ENCODE data around the gene PLEKHA3. TPM values are rescaled to one million over a fixed set of nuclear protein-coding genes. Genes with fewer than 3 reads are reported as not detected.

The PLEKHA3 gene
- total and polyA plus RNA-seq, 10 of the 15 experiments (the other 5 are each of a cell fraction or from before 2014, with no cell fraction given): 1.4 to 21.1 (median 7.4) TPM

GRCh38 chr2:178455947-178456346 is 24.3 kb upstream of the PLEKHA3 start:
- Histone ChIP-seq H3K27me3 (replicated peaks in 1 of 2; ENCODE audit: control insufficient read depth in 2 of 2, insufficient read depth in 2 of 2, low read length in 1 of 2) (no peaks in the 10 kb centered on the region), H3K4me1 (ENCODE audit: control insufficient read depth, insufficient read depth, low read length) (peaks cover 2% of the 10 kb centered on the region; the same call in 1 of the 2 replicates), H3K36me3 (ENCODE audit: control insufficient read depth in 2 of 2, insufficient read depth in 2 of 2, low read length in 1 of 2) (no peaks in the 10 kb centered on the region), H3K4me2 (ENCODE audit: control insufficient read depth, insufficient read depth) (no peak overlapping the region), H3K9me3 (replicated peaks; ENCODE audit: control insufficient read depth, insufficient read depth, low read length) (no peaks in the 10 kb centered on the region), H3K9ac (ENCODE audit: control insufficient read depth, insufficient read depth, low read length) (no peak overlapping the region), H3K79me2 (ENCODE audit: control insufficient read depth, insufficient read depth, low read length) (no peaks in the 10 kb centered on the region; the same call in 1 of the 2 replicates), H4K20me1 (ENCODE audit: control insufficient read depth, insufficient read depth) (no peaks in the 10 kb centered on the region), H3K4me3 (no peak overlapping the region), H2AFZ (ENCODE audit: control insufficient read depth, low read depth, low read length) (no peak overlapping the region), H3K27ac (ENCODE audit: control insufficient read depth, insufficient read depth) (no peak overlapping the region)
- DNase-seq (ENCODE audit: low read depth, low spot score) (no peak), FAIRE-seq (no peak), ATAC-seq (no peak)
- intact Hi-C loops (cut with micrococcal nuclease; ENCODE audit: unreplicated experiment): no loop called here
- RAD21 ChIA-PET (ENCODE audit: unreplicated experiment): no interaction called here
- BruUV-seq (replicated peaks): no TSS peak
- TF ChIP-seq ATF2 (IDR thresholded peaks at IDR 0.05; ENCODE audit: low read length) (no peak), RBBP5 (conservative IDR thresholded peaks at IDR 0.05) (no peak), CBX3 (IDR thresholded peaks at IDR 0.05; ENCODE audit: borderline replicate concordance, low read depth) (no peak), CEBPB (IDR thresholded peaks at IDR 0.05; ENCODE audit: borderline replicate concordance in 1 of 2, low read depth in 2 of 2, low read length in 2 of 2) (no peak), TARDBP (IDR thresholded peaks at IDR 0.05; ENCODE audit: borderline replicate concordance) (no peak), TCF12 (IDR thresholded peaks at IDR 0.05; ENCODE audit: low read depth, low read length) (no peak), MXI1 (IDR thresholded peaks at IDR 0.05; ENCODE audit: low read depth, low read length) (no peak), NR2F1 (conservative IDR thresholded peaks at IDR 0.05) (no peak), SUPT20H (IDR thresholded peaks at IDR 0.05; ENCODE audit: borderline replicate concordance, control insufficient read depth, low read depth, low read length) (no peak), EZH2 (IDR thresholded peaks at IDR 0.05; ENCODE audit: borderline replicate concordance, control insufficient read depth, low read depth, low read length) (no peak), BACH1 (IDR thresholded peaks at IDR 0.05; ENCODE audit: borderline replicate concordance) (no peak)
- TF ChIP-seq, protein P1, sequence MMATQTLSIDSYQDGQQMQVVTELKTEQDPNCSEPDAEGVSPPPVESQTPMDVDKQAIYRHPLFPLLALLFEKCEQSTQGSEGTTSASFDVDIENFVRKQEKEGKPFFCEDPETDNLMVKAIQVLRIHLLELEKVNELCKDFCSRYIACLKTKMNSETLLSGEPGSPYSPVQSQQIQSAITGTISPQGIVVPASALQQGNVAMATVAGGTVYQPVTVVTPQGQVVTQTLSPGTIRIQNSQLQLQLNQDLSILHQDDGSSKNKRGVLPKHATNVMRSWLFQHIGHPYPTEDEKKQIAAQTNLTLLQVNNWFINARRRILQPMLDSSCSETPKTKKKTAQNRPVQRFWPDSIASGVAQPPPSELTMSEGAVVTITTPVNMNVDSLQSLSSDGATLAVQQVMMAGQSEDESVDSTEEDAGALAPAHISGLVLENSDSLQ (IDR thresholded peaks at IDR 0.05): no peak
- TF ChIP-seq, protein P2, sequence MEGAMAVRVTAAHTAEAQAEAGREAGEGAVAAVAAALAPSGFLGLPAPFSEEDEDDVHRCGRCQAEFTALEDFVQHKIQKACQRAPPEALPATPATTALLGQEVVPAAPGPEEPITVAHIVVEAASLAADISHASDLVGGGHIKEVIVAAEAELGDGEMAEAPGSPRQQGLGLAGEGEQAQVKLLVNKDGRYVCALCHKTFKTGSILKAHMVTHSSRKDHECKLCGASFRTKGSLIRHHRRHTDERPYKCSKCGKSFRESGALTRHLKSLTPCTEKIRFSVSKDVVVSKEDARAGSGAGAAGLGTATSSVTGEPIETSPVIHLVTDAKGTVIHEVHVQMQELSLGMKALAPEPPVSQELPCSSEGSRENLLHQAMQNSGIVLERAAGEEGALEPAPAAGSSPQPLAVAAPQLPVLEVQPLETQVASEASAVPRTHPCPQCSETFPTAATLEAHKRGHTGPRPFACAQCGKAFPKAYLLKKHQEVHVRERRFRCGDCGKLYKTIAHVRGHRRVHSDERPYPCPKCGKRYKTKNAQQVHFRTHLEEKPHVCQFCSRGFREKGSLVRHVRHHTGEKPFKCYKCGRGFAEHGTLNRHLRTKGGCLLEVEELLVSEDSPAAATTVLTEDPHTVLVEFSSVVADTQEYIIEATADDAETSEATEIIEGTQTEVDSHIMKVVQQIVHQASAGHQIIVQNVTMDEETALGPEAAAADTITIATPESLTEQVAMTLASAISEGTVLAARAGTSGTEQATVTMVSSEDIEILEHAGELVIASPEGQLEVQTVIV (IDR thresholded peaks at IDR 0.05; ENCODE audit: borderline replicate concordance, partially characterized antibody): no peak
- TF ChIP-seq, protein P3, sequence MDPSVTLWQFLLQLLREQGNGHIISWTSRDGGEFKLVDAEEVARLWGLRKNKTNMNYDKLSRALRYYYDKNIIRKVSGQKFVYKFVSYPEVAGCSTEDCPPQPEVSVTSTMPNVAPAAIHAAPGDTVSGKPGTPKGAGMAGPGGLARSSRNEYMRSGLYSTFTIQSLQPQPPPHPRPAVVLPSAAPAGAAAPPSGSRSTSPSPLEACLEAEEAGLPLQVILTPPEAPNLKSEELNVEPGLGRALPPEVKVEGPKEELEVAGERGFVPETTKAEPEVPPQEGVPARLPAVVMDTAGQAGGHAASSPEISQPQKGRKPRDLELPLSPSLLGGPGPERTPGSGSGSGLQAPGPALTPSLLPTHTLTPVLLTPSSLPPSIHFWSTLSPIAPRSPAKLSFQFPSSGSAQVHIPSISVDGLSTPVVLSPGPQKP (IDR thresholded peaks at IDR 0.05; ENCODE audit: low read depth, low read length): no peak
- TF ChIP-seq, protein P4, sequence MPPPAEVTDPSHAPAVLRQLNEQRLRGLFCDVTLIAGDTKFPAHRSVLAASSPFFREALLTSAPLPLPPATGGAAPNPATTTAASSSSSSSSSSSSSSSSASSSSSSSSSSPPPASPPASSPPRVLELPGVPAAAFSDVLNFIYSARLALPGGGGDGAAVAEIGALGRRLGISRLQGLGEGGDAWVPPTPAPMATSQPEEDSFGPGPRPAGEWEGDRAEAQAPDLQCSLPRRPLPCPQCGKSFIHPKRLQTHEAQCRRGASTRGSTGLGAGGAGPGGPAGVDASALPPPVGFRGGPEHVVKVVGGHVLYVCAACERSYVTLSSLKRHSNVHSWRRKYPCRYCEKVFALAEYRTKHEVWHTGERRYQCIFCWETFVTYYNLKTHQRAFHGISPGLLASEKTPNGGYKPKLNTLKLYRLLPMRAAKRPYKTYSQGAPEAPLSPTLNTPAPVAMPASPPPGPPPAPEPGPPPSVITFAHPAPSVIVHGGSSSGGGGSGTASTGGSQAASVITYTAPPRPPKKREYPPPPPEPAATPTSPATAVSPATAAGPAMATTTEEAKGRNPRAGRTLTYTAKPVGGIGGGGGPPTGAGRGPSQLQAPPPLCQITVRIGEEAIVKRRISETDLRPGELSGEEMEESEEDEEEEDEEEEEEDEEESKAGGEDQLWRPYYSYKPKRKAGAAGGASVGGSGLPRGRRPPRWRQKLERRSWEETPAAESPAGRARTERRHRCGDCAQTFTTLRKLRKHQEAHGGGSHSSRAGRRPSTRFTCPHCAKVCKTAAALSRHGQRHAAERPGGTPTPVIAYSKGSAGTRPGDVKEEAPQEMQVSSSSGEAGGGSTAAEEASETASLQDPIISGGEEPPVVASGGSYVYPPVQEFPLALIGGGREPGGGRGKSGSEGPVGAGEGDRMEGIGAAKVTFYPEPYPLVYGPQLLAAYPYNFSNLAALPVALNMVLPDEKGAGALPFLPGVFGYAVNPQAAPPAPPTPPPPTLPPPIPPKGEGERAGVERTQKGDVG (CRISPR knock-in tag; IDR thresholded peaks at IDR 0.05): no peak
- CTCF ChIA-PET: no interaction called here
- SMC1A ChIA-PET (ENCODE audit: uncharacterized antibody, unreplicated experiment): interaction anchor here (0.5 kb wide), 1 partner anchor 31 kb away, joined by 3 read pairs; no protein-coding TSS in a partner anchor
- 88% methylated on average over 5 of the region's 5 CpGs for WGBS (ENCODE audit: insufficient coverage, insufficient replicate concordance, low lambda C conversion rate, missing lambda C conversion rate)
- POLR2A ChIA-PET: interaction anchor here (0.9 kb wide), 1 partner anchor 21 kb away, joined by 3 read pairs; no protein-coding TSS in a partner anchor
- in situ Hi-C loops (cut with MboI): no loop called here

Data from GM12878 (cell line).